ENCODE results near the gene MED13L. TPM values are rescaled to one million over a fixed set of nuclear protein-coding genes. Genes with fewer than 3 reads are reported as not detected.

MED13L gene
- total and polyA plus RNA-seq, 4 donors: 7.9 to 94.0 (median 37.7) TPM

DNA sequence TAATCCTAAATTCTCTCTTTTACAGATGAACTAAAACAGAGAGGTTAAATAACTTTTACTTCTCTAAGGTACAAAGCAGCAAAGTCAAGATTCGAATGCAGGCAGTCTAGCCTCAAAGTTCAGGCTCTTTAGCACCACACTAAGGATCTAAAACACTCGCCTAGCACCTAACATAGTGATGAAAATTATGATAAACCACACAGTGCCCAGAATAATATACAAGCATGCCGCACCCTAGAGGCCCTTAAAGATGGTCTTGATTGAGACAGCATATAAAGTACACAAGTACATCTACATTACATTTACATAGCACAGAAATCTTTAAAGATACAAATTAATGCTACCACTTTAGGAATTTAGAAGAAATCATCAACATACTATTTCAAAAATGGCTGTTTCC, 207.0 kb downstream of the MED13L start:
- no peak for TF ChIP-seq NR2F2 (IDR thresholded peaks at IDR 0.05)
- no peak for TF ChIP-seq MAX (IDR thresholded peaks at IDR 0.05)
- Histone ChIP-seq H3K4me3 (ENCODE audit: low read depth in 1 of 3, low read length in 3 of 3) (no peak overlapping the region), H3K27me3 (ENCODE audit: control insufficient read depth in 4 of 4, insufficient read depth in 4 of 4, low read length in 3 of 4) (no peaks in the 10 kb centered on the region), H3K4me1 (ENCODE audit: control insufficient read depth in 4 of 4, insufficient read depth in 4 of 4, low read length in 3 of 4) (peaks cover 3 to 23% (median 7%) of the 10 kb centered on the region in 4 donors), H3K9me3 (ENCODE audit: control insufficient read depth in 4 of 4, low read length in 3 of 4) (no peaks in the 10 kb centered on the region), H3K36me3 (ENCODE audit: control insufficient read depth in 4 of 4, insufficient read depth in 3 of 4, low read depth in 1 of 4, low read length in 3 of 4) (no peaks in the 10 kb centered on the region), H3K27ac (ENCODE audit: low read depth in 1 of 2, low read length in 2 of 2) (no peak overlapping the region), H3K9ac (ENCODE audit: low read depth in 1 of 2, low read length in 2 of 2) (no peak overlapping the region)
- DNase-seq (ENCODE audit: low spot score): no peak
- 99% methylated on average over 3 of the region's 3 CpGs for WGBS

DNA sequence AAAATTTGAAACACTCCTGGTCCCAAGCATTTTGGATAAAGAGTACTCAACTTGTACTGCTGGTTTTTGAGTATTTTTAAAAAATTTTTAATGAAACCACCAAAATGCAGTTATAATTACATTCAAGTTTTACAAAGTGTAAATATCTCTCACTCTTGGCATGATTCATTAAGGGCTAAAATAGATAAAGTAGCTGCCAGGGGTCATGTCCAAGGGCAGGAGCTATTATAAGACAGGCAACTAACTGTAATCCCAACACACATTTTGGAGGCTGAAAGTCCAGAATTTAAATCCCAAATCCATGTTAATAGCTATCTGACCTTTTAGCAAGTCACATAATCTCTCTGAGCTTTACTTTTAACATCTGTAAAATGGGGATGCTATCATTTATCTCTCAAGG, 207.6 kb downstream of the MED13L start:
- Histone ChIP-seq H3K27ac (ENCODE audit: low read depth in 1 of 2, low read length in 2 of 2) (no peak overlapping the region), H3K9ac (ENCODE audit: low read depth in 1 of 2, low read length in 2 of 2) (no peak overlapping the region), H3K27me3 (ENCODE audit: control insufficient read depth in 4 of 4, insufficient read depth in 4 of 4, low read length in 3 of 4) (no peaks in the 10 kb centered on the region), H3K4me3 (ENCODE audit: low read depth in 1 of 3, low read length in 3 of 3) (no peak overlapping the region), H3K9me3 (ENCODE audit: control insufficient read depth in 4 of 4, low read length in 3 of 4) (no peaks in the 10 kb centered on the region), H3K4me1 (ENCODE audit: control insufficient read depth in 4 of 4, insufficient read depth in 4 of 4, low read length in 3 of 4) (peaks cover 3 to 23% (median 7%) of the 10 kb centered on the region in 4 donors), H3K36me3 (ENCODE audit: control insufficient read depth in 4 of 4, insufficient read depth in 3 of 4, low read depth in 1 of 4, low read length in 3 of 4) (no peaks in the 10 kb centered on the region)
- TF ChIP-seq REST (IDR thresholded peaks at IDR 0.05) (no peak), RAD21 (IDR thresholded peaks at IDR 0.05) (no peak), FOXA2 (IDR thresholded peaks at IDR 0.05) (no peak), ZBTB33 (IDR thresholded peaks at IDR 0.05) (no peak), TAF1 (conservative IDR thresholded peaks at IDR 0.05) (no peak), EGR1 (IDR thresholded peaks at IDR 0.05; ENCODE audit: low read depth in 2 of 2) (no peak), YY1 (IDR thresholded peaks at IDR 0.05) (no peak), NR2F2 (IDR thresholded peaks at IDR 0.05) (no peak), SP1 (IDR thresholded peaks at IDR 0.05) (no peak), HNF4A (conservative IDR thresholded peaks at IDR 0.05) (no peak), RXRA (IDR thresholded peaks at IDR 0.05) (no peak), MAX (IDR thresholded peaks at IDR 0.05) (no peak), HNF4G (IDR thresholded peaks at IDR 0.05) (no peak)
- TF ChIP-seq, protein P1, sequence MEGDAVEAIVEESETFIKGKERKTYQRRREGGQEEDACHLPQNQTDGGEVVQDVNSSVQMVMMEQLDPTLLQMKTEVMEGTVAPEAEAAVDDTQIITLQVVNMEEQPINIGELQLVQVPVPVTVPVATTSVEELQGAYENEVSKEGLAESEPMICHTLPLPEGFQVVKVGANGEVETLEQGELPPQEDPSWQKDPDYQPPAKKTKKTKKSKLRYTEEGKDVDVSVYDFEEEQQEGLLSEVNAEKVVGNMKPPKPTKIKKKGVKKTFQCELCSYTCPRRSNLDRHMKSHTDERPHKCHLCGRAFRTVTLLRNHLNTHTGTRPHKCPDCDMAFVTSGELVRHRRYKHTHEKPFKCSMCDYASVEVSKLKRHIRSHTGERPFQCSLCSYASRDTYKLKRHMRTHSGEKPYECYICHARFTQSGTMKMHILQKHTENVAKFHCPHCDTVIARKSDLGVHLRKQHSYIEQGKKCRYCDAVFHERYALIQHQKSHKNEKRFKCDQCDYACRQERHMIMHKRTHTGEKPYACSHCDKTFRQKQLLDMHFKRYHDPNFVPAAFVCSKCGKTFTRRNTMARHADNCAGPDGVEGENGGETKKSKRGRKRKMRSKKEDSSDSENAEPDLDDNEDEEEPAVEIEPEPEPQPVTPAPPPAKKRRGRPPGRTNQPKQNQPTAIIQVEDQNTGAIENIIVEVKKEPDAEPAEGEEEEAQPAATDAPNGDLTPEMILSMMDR (IDR thresholded peaks at IDR 0.05; ENCODE audit: low read depth, low read length, missing input control): no peak
- TF ChIP-seq, protein P2, sequence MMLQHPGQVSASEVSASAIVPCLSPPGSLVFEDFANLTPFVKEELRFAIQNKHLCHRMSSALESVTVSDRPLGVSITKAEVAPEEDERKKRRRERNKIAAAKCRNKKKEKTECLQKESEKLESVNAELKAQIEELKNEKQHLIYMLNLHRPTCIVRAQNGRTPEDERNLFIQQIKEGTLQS (IDR thresholded peaks at IDR 0.05): no peak
- DNase-seq (ENCODE audit: low spot score): no peak
